ENCODE results near the gene RAP2A. TPM values are rescaled to one million over a fixed set of nuclear protein-coding genes. Genes with fewer than 3 reads are reported as not detected.

The RAP2A gene
- total RNA-seq, 6 experiments from 2014 or later: 7.4 to 16.5 (median 8.8) TPM

GRCh38 chr13:97397267-97397666 is 36.7 kb upstream of the RAP2A start:
- intact Hi-C loops (cut with DNase I): no loop called here
- DNase-seq: no peak
- no peak overlapping the region for H3K4me3 ChIP-seq
- H3K27me3 ChIP-seq: no peaks in the 10 kb centered on the region
- H3K36me3 ChIP-seq: peaks cover 0 to 7% (median 6%) of the 10 kb centered on the region in 4 donors
- H3K9me3 ChIP-seq: no peaks in the 10 kb centered on the region
- TF ChIP-seq CTCF (IDR thresholded peaks at IDR 0.05): no peak
- TF ChIP-seq POLR2A (IDR thresholded peaks at IDR 0.05): no peak
- no peaks in the 10 kb centered on the region for H3K4me1 ChIP-seq
- WGBS (ENCODE audit: insufficient coverage, low coverage, low lambda C conversion rate, missing lambda C conversion rate): 85% methylated on average over 10 of the region's 10 CpGs
- no peak for ATAC-seq
- H3K27ac ChIP-seq: no peak overlapping the region

- ATAC-seq: no peak
- no peak overlapping the region for H3K27ac ChIP-seq
Observed at GRCh38 chr13:97401421-97401820, 32.5 kb upstream of the RAP2A start.

GRCh38 chr13:97403893-97404750 is 29.8 kb upstream of the RAP2A start:
- H3K27ac ChIP-seq: no peak overlapping the region
- no peaks in the 10 kb centered on the region for H3K4me1 ChIP-seq
- H3K4me3 ChIP-seq: no peak overlapping the region
- H3K9me3 ChIP-seq: no peaks in the 10 kb centered on the region
- intact Hi-C loops (cut with DNase I): no loop called here
- no peak for DNase-seq
- TF ChIP-seq CTCF (IDR thresholded peaks at IDR 0.05): no peak
- no peak for TF ChIP-seq POLR2A (IDR thresholded peaks at IDR 0.05)
- 74% methylated on average over 3 of the region's 3 CpGs for WGBS (ENCODE audit: insufficient coverage, low coverage, low lambda C conversion rate, missing lambda C conversion rate)
- no peak for ATAC-seq
- H3K36me3 ChIP-seq: no peaks in the 10 kb centered on the region
- H3K27me3 ChIP-seq: no peaks in the 10 kb centered on the region

More at GRCh38 chr13:97401421-97401820, 32.5 kb upstream of the RAP2A start:
- WGBS (ENCODE audit: insufficient coverage, low coverage, low lambda C conversion rate, missing lambda C conversion rate): 49% methylated on average over 3 of the region's 3 CpGs
- intact Hi-C loops (cut with DNase I): no loop called here
- Histone ChIP-seq H3K4me3 (no peak overlapping the region), H3K4me1 (no peaks in the 10 kb centered on the region), H3K27me3 (no peaks in the 10 kb centered on the region), H3K9me3 (no peaks in the 10 kb centered on the region), H3K36me3 (no peaks in the 10 kb centered on the region)
- TF ChIP-seq CTCF (IDR thresholded peaks at IDR 0.05): no peak
- no peak for TF ChIP-seq POLR2A (IDR thresholded peaks at IDR 0.05)
- no peak for DNase-seq

- WGBS (ENCODE audit: insufficient coverage, low coverage, low lambda C conversion rate, missing lambda C conversion rate): 85% methylated on average over 2 of the region's 2 CpGs
- Histone ChIP-seq H3K27ac (no peak overlapping the region), H3K36me3 (no peaks in the 10 kb centered on the region), H3K4me1 (no peaks in the 10 kb centered on the region), H3K4me3 (no peak overlapping the region), H3K27me3 (no peaks in the 10 kb centered on the region), H3K9me3 (no peaks in the 10 kb centered on the region)
- DNase-seq (no peak), ATAC-seq (no peak)
- intact Hi-C loops (cut with DNase I): no loop called here
- no peak for TF ChIP-seq POLR2A (IDR thresholded peaks at IDR 0.05)
- TF ChIP-seq CTCF (IDR thresholded peaks at IDR 0.05): no peak
Observed at GRCh38 chr13:97407540-97407939, 26.4 kb upstream of the RAP2A start.
